Fibroblast of villous mesenchyme (primary cell): ENCODE measurements around the gene SIK1. TPM values are rescaled to one million over a fixed set of nuclear protein-coding genes. Genes with fewer than 3 reads are reported as not detected.

Experiments
- DNase-seq: peaks from one replicate; pipeline ENCODE4 v3.0.0-alpha.2; 2010; ENCODE audit warnings: low read depth
- H3K4me3 ChIP-seq: 2 replicates; pipeline ENCODE4 v1.5.1; 2011; ENCODE audit warnings: low read depth, mild to moderate bottlenecking, low read length
- total RNA-seq: library from RNA; depleted of rRNA; stranded (reverse); fragments of >200 nt; gene quantifications from 2 replicates; pipeline ENCODE4 v1.2.3, GENCODE V29; 2012
- TF ChIP-seq, protein P1 (sequence below): IDR thresholded peaks from 2 replicates; pipeline ENCODE4 v1.5.1; 2012; ENCODE audit warnings: low read depth, mild to moderate bottlenecking, low read length; ENCODE audit not compliant: insufficient read depth

SIK1 gene
- total RNA-seq, 1 donor, result 0.86 TPM

GRCh38 chr21:43370888-43371570, 55.9 kb downstream of the SIK1 start:
- no peak overlapping the region for H3K4me3 ChIP-seq
- TF ChIP-seq, protein P1, sequence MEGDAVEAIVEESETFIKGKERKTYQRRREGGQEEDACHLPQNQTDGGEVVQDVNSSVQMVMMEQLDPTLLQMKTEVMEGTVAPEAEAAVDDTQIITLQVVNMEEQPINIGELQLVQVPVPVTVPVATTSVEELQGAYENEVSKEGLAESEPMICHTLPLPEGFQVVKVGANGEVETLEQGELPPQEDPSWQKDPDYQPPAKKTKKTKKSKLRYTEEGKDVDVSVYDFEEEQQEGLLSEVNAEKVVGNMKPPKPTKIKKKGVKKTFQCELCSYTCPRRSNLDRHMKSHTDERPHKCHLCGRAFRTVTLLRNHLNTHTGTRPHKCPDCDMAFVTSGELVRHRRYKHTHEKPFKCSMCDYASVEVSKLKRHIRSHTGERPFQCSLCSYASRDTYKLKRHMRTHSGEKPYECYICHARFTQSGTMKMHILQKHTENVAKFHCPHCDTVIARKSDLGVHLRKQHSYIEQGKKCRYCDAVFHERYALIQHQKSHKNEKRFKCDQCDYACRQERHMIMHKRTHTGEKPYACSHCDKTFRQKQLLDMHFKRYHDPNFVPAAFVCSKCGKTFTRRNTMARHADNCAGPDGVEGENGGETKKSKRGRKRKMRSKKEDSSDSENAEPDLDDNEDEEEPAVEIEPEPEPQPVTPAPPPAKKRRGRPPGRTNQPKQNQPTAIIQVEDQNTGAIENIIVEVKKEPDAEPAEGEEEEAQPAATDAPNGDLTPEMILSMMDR, result no peak
- DNase-seq, result no peak

- H3K4me3 ChIP-seq, result no peak overlapping the region
- peak; percentile 55 for DNase-seq
These were observed 56.8 kb downstream of the SIK1 start for GRCh38 chr21:43370091-43370658.

GRCh38 chr21:43369596-43370090, 57.3 kb downstream of the SIK1 start:
- no peak for DNase-seq
- TF ChIP-seq, protein P1, result no peak
- no peak overlapping the region for H3K4me3 ChIP-seq

More at GRCh38 chr21:43370091-43370658, 56.8 kb downstream of the SIK1 start:
- TF ChIP-seq, protein P1, result no peak

DNA sequence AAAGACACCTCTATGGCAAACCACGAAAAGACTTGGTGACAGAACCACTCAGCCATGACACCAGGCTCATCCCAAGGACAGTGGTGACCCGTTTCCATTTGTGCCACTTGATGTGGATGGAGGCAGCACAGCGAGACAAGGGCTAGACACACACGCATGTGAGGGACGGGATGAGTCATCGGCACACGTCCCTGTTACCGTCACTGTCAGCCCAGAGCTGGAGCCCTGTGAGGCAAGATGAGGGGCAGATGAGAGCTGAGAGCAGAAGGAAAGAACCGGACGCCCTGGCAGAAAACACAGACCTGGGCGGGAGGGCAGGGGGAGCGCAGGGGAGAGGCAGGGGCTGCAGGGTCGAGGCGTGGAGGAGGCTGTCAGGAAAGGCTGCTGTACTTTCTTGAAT, 57.8 kb downstream of the SIK1 start:
- TF ChIP-seq, protein P1, result no peak
- no peak overlapping the region for H3K4me3 ChIP-seq
- peak; percentile 89 for DNase-seq

DNA sequence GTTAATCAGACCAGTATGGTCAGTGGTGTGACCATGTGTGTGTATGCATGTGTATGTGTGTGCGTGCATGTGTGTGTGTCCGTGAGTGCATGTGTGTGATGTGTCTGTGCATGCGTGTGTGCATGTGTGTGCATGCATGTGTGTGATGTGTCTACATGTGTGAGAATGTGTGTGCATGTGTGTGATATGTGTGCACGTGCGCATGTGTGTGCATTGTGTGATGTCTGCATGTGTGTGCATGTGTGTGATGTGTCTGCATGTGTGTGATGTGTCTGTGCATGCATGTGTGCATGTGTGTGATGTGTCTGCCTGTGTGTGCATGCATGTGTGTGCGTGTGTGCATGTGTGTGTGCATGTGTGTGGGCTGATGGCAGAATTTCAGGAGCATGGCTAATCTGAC, 58.2 kb downstream of the SIK1 start:
- no peak overlapping the region for H3K4me3 ChIP-seq
- DNase-seq, result no peak
- TF ChIP-seq, protein P1, result no peak

DNA sequence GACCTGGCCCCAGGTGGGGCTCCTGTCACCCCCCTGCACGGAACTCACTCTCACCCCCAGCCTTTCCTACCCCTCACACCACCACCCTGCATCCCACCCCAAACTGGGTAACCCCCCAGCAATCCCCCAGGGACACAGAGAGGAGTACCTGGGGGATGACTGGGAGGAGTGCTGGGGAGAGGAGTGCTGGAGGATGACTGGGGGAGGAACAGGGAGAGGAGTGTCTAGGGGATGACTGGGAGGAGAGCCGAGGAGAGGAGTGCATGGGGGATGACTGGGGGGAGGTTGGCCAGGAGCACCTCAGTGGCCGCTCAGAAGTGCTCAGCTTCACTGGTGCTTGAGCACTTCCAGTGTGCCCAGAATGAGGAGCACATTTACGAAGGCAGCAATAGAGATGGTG, 59.1 kb downstream of the SIK1 start:
- TF ChIP-seq, protein P1, result no peak
- no peak overlapping the region for H3K4me3 ChIP-seq
- no peak for DNase-seq
